HEK293 (cell line): ENCODE data around the gene PHEX.

ENCODE experiments used
- CTCF ChIA-PET: fragments of 350-600 bp; formaldehyde crosslinking; extraction: SDS; loops from one replicate; lab custom pipeline; 2021; ENCODE audit warnings: antibody characterized with exemption; lab: Yijun Ruan, JAX
- POLR2A ChIA-PET: fragments of 300-600 bp; formaldehyde crosslinking; extraction: SDS; loops from one replicate; lab custom pipeline; 2020; ENCODE audit warnings: antibody characterized with exemption, inconsistent platforms; lab: Yijun Ruan, JAX
- H3K27ac ChIP-seq: fragments of 200-500 bp; sonication (Bioruptor generic); 2 replicates; pipeline ENCODE4 v1.5.1; 2014; ENCODE audit warnings: low read depth, low read length, control low read depth, inconsistent platforms; ENCODE audit errors: extremely low read depth
- H3K36me3 ChIP-seq, 2 experiments: fragments of 200-500 bp in 1 of 2; sonication (Bioruptor generic) in 1 of 2; 1 replicate in 1 of 2; 2 replicates in 1 of 2; pipeline ENCODE4 v1.5.1; 2014 to 2017; ENCODE audit warnings: inconsistent platforms in 2 of 2, low read length in 2 of 2; ENCODE audit not compliant: control insufficient read depth in 2 of 2, insufficient read depth in 1 of 2
- H3K4me1 ChIP-seq: fragments of 200-500 bp; sonication (Bioruptor generic); 2 replicates; pipeline ENCODE4 v1.5.1; 2014; ENCODE audit warnings: mild to moderate bottlenecking, low read length, inconsistent platforms; ENCODE audit not compliant: control insufficient read depth, insufficient read depth
- H3K4me3 ChIP-seq: 2 replicates; pipeline ENCODE4 v1.5.1; 2011; ENCODE audit warnings: low read depth, mild to moderate bottlenecking, control low read depth, low read length, moderate library complexity
- H3K9me3 ChIP-seq: fragments of 200-500 bp; sonication (Bioruptor generic); 2 replicates; pipeline ENCODE4 v1.5.1; 2014; ENCODE audit warnings: low read depth, low read length, inconsistent platforms; ENCODE audit not compliant: control insufficient read depth, insufficient read depth
- AEBP2 ChIP-seq: fragments of 450-650 bp; formaldehyde crosslinking; IDR thresholded peaks from 2 replicates; pipeline ENCODE4 v1.5.1; 2016; ENCODE audit warnings: missing biosample characterization, missing genetic modification characterization, borderline replicate concordance
- GLI2 ChIP-seq: fragments of 450-650 bp; formaldehyde crosslinking; IDR thresholded peaks from 2 replicates; pipeline ENCODE4; 2017; ENCODE audit warnings: missing biosample characterization, missing genetic modification characterization, low read depth, borderline replicate concordance
- HIC1 ChIP-seq: fragments of 450-650 bp; formaldehyde crosslinking; IDR thresholded peaks from 2 replicates; pipeline ENCODE4 v1.5.1; 2016; ENCODE audit warnings: missing biosample characterization, missing genetic modification characterization
- HOXA7 ChIP-seq: sonication (generic); formaldehyde crosslinking; IDR thresholded peaks from 2 replicates; pipeline ENCODE4 v1.8.1; 2022; ENCODE audit warnings: missing genetic modification reagents, borderline replicate concordance
- SALL2 ChIP-seq: fragments of 450-650 bp; formaldehyde crosslinking; IDR thresholded peaks from 2 replicates; pipeline ENCODE4 v1.5.0; 2017; ENCODE audit warnings: missing biosample characterization, mild to moderate bottlenecking, missing genetic modification characterization, borderline replicate concordance
- ZEB2 ChIP-seq: fragments of 450-650 bp; formaldehyde crosslinking; IDR thresholded peaks from 2 replicates; pipeline ENCODE4 v1.5.1; 2016; ENCODE audit warnings: missing biosample characterization, missing genetic modification characterization
- ZNF112 ChIP-seq: fragments of 450-650 bp; formaldehyde crosslinking; IDR thresholded peaks from 2 replicates; pipeline ENCODE4 v1.5.0; 2017; ENCODE audit warnings: missing biosample characterization, missing genetic modification characterization
- ZNF214 ChIP-seq: fragments of 450-650 bp; formaldehyde crosslinking; IDR thresholded peaks from 2 replicates; pipeline ENCODE4 v1.5.1; 2017; ENCODE audit warnings: missing biosample characterization, mild to moderate bottlenecking, missing genetic modification characterization, borderline replicate concordance
- ZNF302 ChIP-seq: fragments of 450-650 bp; formaldehyde crosslinking; IDR thresholded peaks from 2 replicates; pipeline ENCODE4 v1.5.1; 2016; ENCODE audit warnings: missing biosample characterization, missing genetic modification characterization, low read depth
- ZNF324 ChIP-seq: fragments of 450-650 bp; formaldehyde crosslinking; IDR thresholded peaks from 2 replicates; pipeline ENCODE4 v1.5.1; 2016; ENCODE audit warnings: missing biosample characterization, missing genetic modification characterization
- ZNF366 ChIP-seq: fragments of 450-650 bp; formaldehyde crosslinking; conservative IDR thresholded peaks from 2 replicates; pipeline ENCODE4 v1.5.1; 2016; ENCODE audit warnings: missing biosample characterization, missing genetic modification characterization
- ZNF510 ChIP-seq: fragments of 450-650 bp; formaldehyde crosslinking; IDR thresholded peaks from 2 replicates; pipeline ENCODE4 v1.5.1; 2018; ENCODE audit warnings: mild to moderate bottlenecking, missing genetic modification characterization, missing biosample characterization; ENCODE audit not compliant: insufficient replicate concordance
- ZNF513 ChIP-seq: fragments of 450-650 bp; IDR thresholded peaks from 2 replicates; pipeline ENCODE4 v1.5.1; 2018; ENCODE audit warnings: missing biosample characterization, missing genetic modification characterization
- ZNF558 ChIP-seq: fragments of 450-650 bp; formaldehyde crosslinking; IDR thresholded peaks from 2 replicates; pipeline ENCODE4 v1.5.1; 2016; ENCODE audit warnings: missing biosample characterization, missing genetic modification characterization
- ZNF621 ChIP-seq: fragments of 450-650 bp; formaldehyde crosslinking; IDR thresholded peaks from 2 replicates; pipeline ENCODE4 v1.5.1; 2017; ENCODE audit warnings: missing biosample characterization, missing genetic modification characterization
- ZNF645 ChIP-seq: fragments of 450-650 bp; formaldehyde crosslinking; IDR thresholded peaks from 2 replicates; pipeline ENCODE4; 2016; ENCODE audit warnings: missing biosample characterization, missing genetic modification characterization
- ZNF664 ChIP-seq: fragments of 450-650 bp; formaldehyde crosslinking; IDR thresholded peaks from 2 replicates; pipeline ENCODE4 v1.5.1; 2016; ENCODE audit warnings: missing biosample characterization, missing genetic modification characterization

Gene PHEX

GRCh38 chrX:22272613-22273012, 240.5 kb downstream of the PHEX start, which contains the start of gene CBLL2:
Gene CBLL2, plus strand, starts transcription at chrX:22272913. Its CDS starts 79 bp downstream, at chrX:22272992.
- no peaks in the 10 kb centered on the region for H3K9me3 ChIP-seq
- no peaks in the 10 kb centered on the region for H3K4me1 ChIP-seq
- no peaks in the 10 kb centered on the region for H3K36me3 ChIP-seq
- H3K27ac ChIP-seq = no peak within 1 kb of the TSS
- H3K4me3 ChIP-seq = no peak within 1 kb of the TSS
- ChIA-PET POLR2A (no interaction called here), CTCF (no interaction called here)
- TF ChIP-seq ZNF513 (tag by site-specific recombination) (no peak), ZNF366 (tag by site-specific recombination) (no peak), ZNF664 (tag by site-specific recombination) (no peak), AEBP2 (tag by site-specific recombination) (no peak), ZNF214 (tag by site-specific recombination) (no peak), ZNF510 (tag by site-specific recombination) (no peak), HIC1 (tag by site-specific recombination) (no peak), ZNF558 (tag by site-specific recombination) (no peak), ZNF621 (no peak), ZEB2 (tag by site-specific recombination) (no peak), ZNF302 (tag by site-specific recombination) (no peak), GLI2 (tag by site-specific recombination) (no peak), HOXA7 (CRISPR knock-in tag) (no peak), SALL2 (no peak), ZNF112 (tag by site-specific recombination) (no peak)

GRCh38 chrX:22273714-22274317, 241.7 kb downstream of the PHEX start:
- TF ChIP-seq ZNF645 = peak; percentile 100
- TF ChIP-seq ZNF324 (tag by site-specific recombination) = no peak
- TF ChIP-seq, all 188 proteins: peak for 1
- Histone ChIP-seq H3K27ac (no peak overlapping the region), H3K4me1 (no peaks in the 10 kb centered on the region), H3K4me3 (no peak overlapping the region), H3K36me3 (no peaks in the 10 kb centered on the region), H3K9me3 (no peaks in the 10 kb centered on the region)
- CTCF ChIA-PET = no interaction called here
- POLR2A ChIA-PET = no interaction called here
